ENCODE data around the gene NPFFR2. TPM values are rescaled to one million over a fixed set of nuclear protein-coding genes. Genes with fewer than 3 reads are reported as not detected.

NPFFR2 gene
- total and polyA plus RNA-seq, 9 of the 15 experiments (the other 6 are each of a cell fraction or from before 2014, with no cell fraction given) = 0.15 to 0.98 (median 0.48) TPM

DNA sequence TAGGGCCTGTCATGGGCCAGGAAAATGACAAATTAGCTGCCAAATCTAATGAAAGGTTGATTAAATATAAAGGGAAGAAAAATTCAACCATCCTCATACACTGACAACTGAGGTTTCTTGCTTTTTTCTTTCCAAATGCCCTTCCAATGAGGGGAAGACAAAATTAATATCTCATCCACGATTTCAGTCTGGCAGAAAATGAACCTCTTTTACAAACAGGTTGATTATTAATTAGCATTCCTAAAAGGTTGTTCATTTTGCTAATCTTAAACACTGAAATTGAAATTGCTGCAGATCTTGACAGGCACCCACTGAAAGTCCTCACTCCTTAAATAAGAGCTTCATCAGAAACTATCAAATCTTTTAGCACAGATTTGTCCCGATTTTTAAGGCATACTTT, 45.5 kb downstream of the NPFFR2 start:
- Histone ChIP-seq H3K4me1 (replicated peaks in 1 of 2; ENCODE audit: control insufficient read depth in 2 of 2, insufficient read depth in 2 of 2, low read length in 2 of 2) (no peaks in the 10 kb centered on the region), H3K9me3 (replicated peaks; ENCODE audit: control insufficient read depth, insufficient read depth, low read depth, low read length) (no peaks in the 10 kb centered on the region), H3K9ac (ENCODE audit: insufficient read depth in 1 of 2, low read depth in 2 of 2, low read length in 2 of 2) (no peak overlapping the region), H4K20me1 (replicated peaks; ENCODE audit: control insufficient read depth, insufficient read depth, low read length) (no peaks in the 10 kb centered on the region), H3K36me3 (ENCODE audit: control insufficient read depth, insufficient read depth, low read length) (no peaks in the 10 kb centered on the region), H3K4me3 (no peak overlapping the region), H3K9me1 (ENCODE audit: control insufficient read depth, insufficient read depth, low read length) (no peaks in the 10 kb centered on the region), H3K4me2 (ENCODE audit: insufficient read depth, low read length) (no peak overlapping the region), H3K27ac (ENCODE audit: extremely low read depth, low read depth, low read length) (no peak overlapping the region), H3K79me2 (ENCODE audit: control insufficient read depth, insufficient read depth, low read length) (no peaks in the 10 kb centered on the region), H2AFZ (ENCODE audit: low read depth, low read length) (no peak overlapping the region), H3K27me3 (ENCODE audit: control insufficient read depth in 2 of 2, insufficient read depth in 2 of 2, low read length in 2 of 2) (no peaks in the 10 kb centered on the region)
- in situ Hi-C loops (cut with MboI) (no loop called here), intact Hi-C loops (cut with micrococcal nuclease) (no loop called here)
- no peak for DNase-seq (ENCODE audit: extremely low read depth in 1 of 4, low spot score in 3 of 4)
- CTCF ChIA-PET (ENCODE audit: low intra/inter-chr PET ratio) = no interaction called here
- 0% methylated on average over 2 of the region's 2 CpGs for WGBS (ENCODE audit: insufficient coverage, low coverage, missing lambda C conversion rate)
- BruUV-seq (replicated peaks) = no TSS peak
- no peak for FAIRE-seq
- TF ChIP-seq, protein P1, sequence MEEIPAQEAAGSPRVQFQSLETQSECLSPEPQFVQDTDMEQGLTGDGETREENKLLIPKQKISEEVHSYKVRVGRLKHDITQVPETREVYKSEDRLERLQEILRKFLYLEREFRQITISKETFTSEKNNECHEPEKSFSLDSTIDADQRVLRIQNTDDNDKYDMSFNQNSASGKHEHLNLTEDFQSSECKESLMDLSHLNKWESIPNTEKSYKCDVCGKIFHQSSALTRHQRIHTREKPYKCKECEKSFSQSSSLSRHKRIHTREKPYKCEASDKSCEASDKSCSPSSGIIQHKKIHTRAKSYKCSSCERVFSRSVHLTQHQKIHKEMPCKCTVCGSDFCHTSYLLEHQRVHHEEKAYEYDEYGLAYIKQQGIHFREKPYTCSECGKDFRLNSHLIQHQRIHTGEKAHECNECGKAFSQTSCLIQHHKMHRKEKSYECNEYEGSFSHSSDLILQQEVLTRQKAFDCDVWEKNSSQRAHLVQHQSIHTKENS (CRISPR knock-in tag; IDR thresholded peaks at IDR 0.05) = no peak
- TF ChIP-seq, protein P2, sequence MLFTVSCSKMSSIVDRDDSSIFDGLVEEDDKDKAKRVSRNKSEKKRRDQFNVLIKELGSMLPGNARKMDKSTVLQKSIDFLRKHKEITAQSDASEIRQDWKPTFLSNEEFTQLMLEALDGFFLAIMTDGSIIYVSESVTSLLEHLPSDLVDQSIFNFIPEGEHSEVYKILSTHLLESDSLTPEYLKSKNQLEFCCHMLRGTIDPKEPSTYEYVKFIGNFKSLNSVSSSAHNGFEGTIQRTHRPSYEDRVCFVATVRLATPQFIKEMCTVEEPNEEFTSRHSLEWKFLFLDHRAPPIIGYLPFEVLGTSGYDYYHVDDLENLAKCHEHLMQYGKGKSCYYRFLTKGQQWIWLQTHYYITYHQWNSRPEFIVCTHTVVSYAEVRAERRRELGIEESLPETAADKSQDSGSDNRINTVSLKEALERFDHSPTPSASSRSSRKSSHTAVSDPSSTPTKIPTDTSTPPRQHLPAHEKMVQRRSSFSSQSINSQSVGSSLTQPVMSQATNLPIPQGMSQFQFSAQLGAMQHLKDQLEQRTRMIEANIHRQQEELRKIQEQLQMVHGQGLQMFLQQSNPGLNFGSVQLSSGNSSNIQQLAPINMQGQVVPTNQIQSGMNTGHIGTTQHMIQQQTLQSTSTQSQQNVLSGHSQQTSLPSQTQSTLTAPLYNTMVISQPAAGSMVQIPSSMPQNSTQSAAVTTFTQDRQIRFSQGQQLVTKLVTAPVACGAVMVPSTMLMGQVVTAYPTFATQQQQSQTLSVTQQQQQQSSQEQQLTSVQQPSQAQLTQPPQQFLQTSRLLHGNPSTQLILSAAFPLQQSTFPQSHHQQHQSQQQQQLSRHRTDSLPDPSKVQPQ (CRISPR knock-in tag; IDR thresholded peaks at IDR 0.05; ENCODE audit: borderline replicate concordance) = no peak
- no peak for TF ChIP-seq PPARD (CRISPR knock-in tag; IDR thresholded peaks at IDR 0.05)
- TF ChIP-seq, protein P3, sequence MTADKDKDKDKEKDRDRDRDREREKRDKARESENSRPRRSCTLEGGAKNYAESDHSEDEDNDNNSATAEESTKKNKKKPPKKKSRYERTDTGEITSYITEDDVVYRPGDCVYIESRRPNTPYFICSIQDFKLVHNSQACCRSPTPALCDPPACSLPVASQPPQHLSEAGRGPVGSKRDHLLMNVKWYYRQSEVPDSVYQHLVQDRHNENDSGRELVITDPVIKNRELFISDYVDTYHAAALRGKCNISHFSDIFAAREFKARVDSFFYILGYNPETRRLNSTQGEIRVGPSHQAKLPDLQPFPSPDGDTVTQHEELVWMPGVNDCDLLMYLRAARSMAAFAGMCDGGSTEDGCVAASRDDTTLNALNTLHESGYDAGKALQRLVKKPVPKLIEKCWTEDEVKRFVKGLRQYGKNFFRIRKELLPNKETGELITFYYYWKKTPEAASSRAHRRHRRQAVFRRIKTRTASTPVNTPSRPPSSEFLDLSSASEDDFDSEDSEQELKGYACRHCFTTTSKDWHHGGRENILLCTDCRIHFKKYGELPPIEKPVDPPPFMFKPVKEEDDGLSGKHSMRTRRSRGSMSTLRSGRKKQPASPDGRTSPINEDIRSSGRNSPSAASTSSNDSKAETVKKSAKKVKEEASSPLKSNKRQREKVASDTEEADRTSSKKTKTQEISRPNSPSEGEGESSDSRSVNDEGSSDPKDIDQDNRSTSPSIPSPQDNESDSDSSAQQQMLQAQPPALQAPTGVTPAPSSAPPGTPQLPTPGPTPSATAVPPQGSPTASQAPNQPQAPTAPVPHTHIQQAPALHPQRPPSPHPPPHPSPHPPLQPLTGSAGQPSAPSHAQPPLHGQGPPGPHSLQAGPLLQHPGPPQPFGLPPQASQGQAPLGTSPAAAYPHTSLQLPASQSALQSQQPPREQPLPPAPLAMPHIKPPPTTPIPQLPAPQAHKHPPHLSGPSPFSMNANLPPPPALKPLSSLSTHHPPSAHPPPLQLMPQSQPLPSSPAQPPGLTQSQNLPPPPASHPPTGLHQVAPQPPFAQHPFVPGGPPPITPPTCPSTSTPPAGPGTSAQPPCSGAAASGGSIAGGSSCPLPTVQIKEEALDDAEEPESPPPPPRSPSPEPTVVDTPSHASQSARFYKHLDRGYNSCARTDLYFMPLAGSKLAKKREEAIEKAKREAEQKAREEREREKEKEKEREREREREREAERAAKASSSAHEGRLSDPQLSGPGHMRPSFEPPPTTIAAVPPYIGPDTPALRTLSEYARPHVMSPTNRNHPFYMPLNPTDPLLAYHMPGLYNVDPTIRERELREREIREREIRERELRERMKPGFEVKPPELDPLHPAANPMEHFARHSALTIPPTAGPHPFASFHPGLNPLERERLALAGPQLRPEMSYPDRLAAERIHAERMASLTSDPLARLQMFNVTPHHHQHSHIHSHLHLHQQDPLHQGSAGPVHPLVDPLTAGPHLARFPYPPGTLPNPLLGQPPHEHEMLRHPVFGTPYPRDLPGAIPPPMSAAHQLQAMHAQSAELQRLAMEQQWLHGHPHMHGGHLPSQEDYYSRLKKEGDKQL (CRISPR knock-in tag; IDR thresholded peaks at IDR 0.05; ENCODE audit: borderline replicate concordance) = no peak
- TF ChIP-seq ZFP36 (IDR thresholded peaks at IDR 0.05; ENCODE audit: low read depth, low read length, partially characterized antibody) = no peak
- no peak for TF ChIP-seq KLF10 (CRISPR knock-in tag; IDR thresholded peaks at IDR 0.05)
- POLR2A ChIA-PET = no interaction called here
- no peak for ATAC-seq
